ENCODE measurements around the gene BCAS3. TPM values are rescaled to one million over a fixed set of nuclear protein-coding genes. Genes with fewer than 3 reads are reported as not detected.

The BCAS3 gene
- total RNA-seq, 4 donors from 2014 or later: 18.7 to 37.8 (median 24.9) TPM

GRCh38 chr17:60939318-60939717 is 261.7 kb downstream of the BCAS3 start:
- ATAC-seq (ENCODE audit: low FRiP score) (no peak), DNase-seq (ENCODE audit: low spot score) (no peak)
- TF ChIP-seq, protein P1, sequence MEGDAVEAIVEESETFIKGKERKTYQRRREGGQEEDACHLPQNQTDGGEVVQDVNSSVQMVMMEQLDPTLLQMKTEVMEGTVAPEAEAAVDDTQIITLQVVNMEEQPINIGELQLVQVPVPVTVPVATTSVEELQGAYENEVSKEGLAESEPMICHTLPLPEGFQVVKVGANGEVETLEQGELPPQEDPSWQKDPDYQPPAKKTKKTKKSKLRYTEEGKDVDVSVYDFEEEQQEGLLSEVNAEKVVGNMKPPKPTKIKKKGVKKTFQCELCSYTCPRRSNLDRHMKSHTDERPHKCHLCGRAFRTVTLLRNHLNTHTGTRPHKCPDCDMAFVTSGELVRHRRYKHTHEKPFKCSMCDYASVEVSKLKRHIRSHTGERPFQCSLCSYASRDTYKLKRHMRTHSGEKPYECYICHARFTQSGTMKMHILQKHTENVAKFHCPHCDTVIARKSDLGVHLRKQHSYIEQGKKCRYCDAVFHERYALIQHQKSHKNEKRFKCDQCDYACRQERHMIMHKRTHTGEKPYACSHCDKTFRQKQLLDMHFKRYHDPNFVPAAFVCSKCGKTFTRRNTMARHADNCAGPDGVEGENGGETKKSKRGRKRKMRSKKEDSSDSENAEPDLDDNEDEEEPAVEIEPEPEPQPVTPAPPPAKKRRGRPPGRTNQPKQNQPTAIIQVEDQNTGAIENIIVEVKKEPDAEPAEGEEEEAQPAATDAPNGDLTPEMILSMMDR (IDR thresholded peaks at IDR 0.05): no peak

DNA sequence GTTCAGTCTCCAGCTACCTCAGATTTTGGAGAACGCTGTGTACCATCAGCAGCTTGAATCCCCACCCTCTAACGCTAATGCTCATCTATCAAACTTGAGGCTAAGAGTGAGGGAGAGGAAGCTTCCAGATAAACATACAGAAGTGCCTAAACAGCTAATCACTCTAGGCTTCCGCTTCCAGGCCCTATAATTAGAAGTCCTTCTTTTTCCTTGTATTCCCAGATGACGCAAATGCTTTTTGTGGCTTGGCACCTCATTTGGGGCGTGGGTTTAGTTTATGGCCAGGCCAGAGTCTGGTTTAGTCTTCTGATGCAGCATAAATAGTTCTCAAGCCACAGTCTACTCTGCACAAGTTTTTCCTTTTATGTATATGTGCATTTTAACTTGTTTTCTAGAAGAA is 263.4 kb downstream of the BCAS3 start:
- DNase-seq (ENCODE audit: low spot score): no peak
- ATAC-seq (ENCODE audit: low FRiP score): no peak

GRCh38 chr17:60941571-60941970 is 263.9 kb downstream of the BCAS3 start:
- TF ChIP-seq, protein P1 (IDR thresholded peaks at IDR 0.05): no peak
- no peak for ATAC-seq (ENCODE audit: low FRiP score)
- no peak for DNase-seq (ENCODE audit: low spot score)

More for the DNA sequence above, 263.4 kb downstream of the BCAS3 start:
- TF ChIP-seq, protein P1 (IDR thresholded peaks at IDR 0.05): no peak

GRCh38 chr17:60944751-60945150 is 267.1 kb downstream of the BCAS3 start:
- no peak for ATAC-seq (ENCODE audit: low FRiP score)
- TF ChIP-seq, protein P1 (IDR thresholded peaks at IDR 0.05): no peak
- no peak for DNase-seq (ENCODE audit: low spot score)

DNA sequence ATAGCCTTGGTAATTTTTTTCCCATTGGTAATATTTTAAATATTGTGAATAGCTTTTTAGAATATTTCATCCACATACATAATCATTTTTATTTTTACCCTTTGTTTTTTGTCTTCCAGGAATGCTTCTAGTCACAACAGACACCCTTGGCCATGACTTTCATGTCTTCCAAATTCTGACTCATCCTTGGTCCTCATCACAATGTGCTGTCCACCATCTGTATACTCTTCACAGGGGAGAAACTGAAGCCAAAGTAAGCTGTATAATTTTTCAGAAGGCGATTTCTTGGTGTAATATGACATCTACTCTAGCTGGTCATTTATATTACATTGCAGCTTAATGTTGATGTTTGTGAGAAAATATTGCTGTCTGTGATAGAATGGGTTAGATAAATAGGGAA is 269.4 kb downstream of the BCAS3 start:
- no peak for ATAC-seq (ENCODE audit: low FRiP score)
- TF ChIP-seq, protein P1 (IDR thresholded peaks at IDR 0.05): no peak
- no peak for DNase-seq (ENCODE audit: low spot score)

DNA sequence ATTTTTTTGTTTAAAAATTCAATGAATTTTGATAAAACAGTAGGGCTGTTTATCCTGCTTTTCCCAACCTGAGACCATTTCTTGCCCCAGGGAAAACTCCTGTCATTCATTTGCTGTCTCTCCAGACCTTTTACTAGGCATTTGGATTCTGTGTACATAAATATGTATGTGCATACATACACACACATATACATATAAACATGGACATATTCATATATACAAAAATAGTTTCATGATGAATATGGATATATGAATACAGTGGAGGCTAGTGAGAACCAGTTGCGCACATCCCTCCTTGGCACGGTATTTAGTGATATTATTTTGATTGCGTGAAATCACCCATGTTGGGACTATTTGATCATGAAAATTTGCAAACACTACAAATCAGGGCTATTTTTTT is 269.9 kb downstream of the BCAS3 start:
- TF ChIP-seq, protein P1 (IDR thresholded peaks at IDR 0.05): no peak
- DNase-seq (ENCODE audit: low spot score) (no peak), ATAC-seq (ENCODE audit: low FRiP score) (no peak)

- ATAC-seq (ENCODE audit: low FRiP score) (no peak), DNase-seq (ENCODE audit: low spot score) (no peak)
- TF ChIP-seq, protein P1 (IDR thresholded peaks at IDR 0.05): no peak
Observed at GRCh38 chr17:60952747-60953146, 275.1 kb downstream of the BCAS3 start.
